NCI-H2029 treated with DMSO at 0.1 percent for 48 hours (cell line): ENCODE measurements around the gene SLC16A4.

Source experiments
- DNase-seq: peaks from one replicate; lab custom pipeline; 2025; lab: John Stamatoyannopoulos, UW

Gene SLC16A4

DNA sequence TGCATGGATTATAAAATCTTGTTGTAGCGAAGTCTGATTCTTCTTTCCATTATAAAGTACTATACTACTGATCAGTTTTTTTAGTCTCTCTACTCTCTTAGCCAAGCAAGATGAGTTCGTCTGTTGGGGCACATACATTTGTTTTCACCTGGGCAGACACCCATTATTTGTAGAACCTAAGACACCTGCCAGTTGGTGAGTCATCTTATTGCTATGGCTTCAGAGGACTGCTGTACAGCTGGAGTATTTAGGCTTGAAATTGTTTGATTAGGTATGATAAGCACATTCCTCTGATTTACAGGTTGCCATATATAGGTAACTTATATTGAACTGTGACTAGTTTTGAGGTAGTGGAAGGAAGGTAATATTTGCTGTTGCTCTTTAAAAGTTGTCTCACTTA lies 34.4 kb downstream of the SLC16A4 start:
- DNase-seq, result peak; percentile 23

DNA sequence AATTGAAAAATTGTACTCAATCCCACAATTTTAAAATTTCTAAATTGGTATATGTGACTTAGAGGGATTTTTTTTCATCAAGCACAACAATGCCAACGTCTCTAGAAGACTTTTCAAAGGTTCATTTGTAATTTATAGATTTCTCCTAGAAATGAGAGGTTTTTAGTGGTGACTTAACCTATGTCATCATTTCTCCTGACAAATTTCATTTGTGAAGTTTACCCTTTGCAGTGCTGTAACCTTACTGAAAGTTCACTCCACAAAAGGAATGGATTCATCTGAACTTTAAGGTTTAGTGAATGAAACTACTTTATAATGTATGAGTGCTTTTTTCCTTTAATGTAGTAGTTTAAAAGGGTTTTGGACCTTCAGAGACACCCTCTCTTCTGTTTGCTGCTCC lies 35.5 kb downstream of the SLC16A4 start:
- no peak for DNase-seq

- no peak for DNase-seq
Measured at GRCh38 chr1:110350360-110350759, 40.5 kb downstream of the SLC16A4 start.

- DNase-seq, result no peak
Measured at GRCh38 chr1:110348771-110349170, 42.1 kb downstream of the SLC16A4 start.

GRCh38 chr1:110348050-110348449 lies 42.8 kb downstream of the SLC16A4 start:
- no peak for DNase-seq

GRCh38 chr1:110347182-110347893 lies 43.5 kb downstream of the SLC16A4 start:
- DNase-seq, result no peak

DNA sequence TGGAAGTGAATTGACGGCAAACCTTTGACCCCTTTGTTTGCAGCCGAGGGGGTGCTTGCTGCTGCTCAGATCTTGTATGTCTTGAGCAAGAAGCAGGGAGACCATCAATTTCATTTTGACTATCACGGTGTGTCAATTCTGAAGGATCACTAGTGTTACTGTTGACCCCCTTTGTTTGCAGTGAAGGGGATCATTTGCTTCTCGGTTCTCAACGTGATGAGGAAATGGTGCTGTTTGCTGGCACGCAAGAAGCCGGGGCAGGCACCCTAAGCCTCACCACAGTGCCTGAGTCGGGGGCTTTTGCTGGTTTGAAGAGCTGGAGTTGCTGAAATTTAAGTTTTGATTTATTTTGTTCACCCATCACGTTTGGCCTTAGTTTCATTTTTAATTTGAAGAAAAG lies 44.1 kb downstream of the SLC16A4 start:
- DNase-seq, result no peak

GRCh38 chr1:110345480-110345879 lies 45.3 kb downstream of the SLC16A4 start:
- DNase-seq, result no peak

DNA sequence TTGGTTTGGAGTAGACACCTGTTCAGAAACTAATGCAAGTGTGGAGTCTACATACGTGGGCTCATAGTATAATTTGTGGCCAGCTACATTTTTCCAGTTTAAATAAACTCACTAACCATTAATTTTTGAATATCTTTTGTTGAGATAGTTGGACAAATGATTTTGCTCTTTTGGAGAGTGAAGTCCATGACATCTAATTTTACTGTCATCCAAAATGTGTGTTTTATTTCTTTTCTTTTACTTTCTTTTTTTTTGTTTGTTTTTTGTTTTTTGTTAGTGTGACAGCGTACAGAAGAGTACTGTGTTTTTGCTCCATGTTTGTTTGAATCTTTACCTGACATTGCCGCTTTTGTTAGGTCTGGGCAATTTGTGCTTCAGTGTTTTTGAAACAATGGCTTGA lies 46.7 kb downstream of the SLC16A4 start:
- no peak for DNase-seq

DNA sequence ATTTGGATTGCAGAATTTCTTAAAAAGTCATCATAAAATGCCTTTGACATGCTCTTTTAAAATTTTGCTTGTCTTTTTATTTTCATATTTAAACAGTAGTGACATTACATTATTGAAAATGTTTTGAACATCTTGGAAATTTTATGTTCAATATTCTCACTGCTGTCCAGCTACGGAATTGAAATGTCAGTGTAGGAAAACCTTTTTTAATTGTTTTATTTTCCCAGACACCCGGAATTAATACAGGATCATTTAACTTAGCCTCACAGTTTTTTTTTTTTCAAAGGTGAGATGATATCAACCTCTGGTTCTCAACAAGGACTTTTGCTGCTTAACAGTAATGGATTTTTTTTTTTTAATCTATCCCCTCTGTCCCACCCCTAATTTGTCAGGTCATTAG lies 47.6 kb downstream of the SLC16A4 start:
- no peak for DNase-seq

DNA sequence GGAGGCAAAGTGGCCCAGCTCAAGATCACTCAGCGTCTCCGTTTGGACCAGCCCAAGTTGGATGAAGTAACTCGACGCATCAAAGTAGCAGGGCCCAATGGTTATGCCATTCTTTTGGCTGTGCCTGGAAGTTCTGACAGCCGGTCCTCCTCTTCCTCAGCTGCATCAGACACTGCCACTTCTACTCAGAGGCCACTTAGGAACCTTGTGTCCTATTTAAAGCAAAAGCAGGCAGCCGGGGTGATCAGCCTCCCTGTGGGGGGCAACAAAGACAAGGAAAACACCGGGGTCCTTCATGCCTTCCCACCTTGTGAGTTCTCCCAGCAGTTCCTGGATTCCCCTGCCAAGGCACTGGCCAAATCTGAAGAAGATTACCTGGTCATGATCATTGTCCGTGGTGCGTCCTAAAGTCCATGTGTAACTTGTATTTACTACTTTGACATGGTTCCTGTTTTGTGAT lies 48.9 kb downstream of the SLC16A4 start:
- no peak for DNase-seq

DNA sequence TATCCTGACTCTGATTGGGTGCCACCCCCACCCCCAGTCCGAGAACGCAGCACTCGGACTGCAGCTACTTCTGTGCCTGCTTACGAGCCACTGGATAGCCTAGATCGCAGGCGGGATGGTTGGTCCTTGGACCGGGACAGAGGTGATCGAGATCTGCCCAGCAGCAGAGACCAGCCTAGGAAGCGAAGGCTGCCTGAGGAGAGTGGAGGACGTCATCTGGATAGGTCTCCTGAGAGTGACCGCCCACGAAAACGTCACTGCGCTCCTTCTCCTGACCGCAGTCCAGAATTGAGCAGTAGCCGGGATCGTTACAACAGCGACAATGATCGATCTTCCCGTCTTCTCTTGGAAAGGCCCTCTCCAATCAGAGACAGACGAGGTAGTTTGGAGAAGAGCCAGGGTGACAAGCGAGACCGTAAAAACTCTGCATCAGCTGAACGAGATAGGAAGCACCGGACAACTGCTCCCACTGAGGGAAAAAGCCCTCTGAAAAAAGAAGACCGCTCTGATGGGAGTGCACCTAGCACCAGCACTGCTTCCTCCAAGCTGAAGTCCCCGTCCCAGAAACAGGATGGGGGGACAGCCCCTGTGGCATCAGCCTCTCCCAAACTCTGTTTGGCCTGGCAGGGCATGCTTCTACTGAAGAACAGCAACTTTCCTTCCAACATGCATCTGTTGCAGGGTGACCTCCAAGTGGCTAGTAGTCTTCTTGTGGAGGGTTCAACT lies 49.5 kb downstream of the SLC16A4 start:
- no peak for DNase-seq

GRCh38 chr1:110340207-110340468 lies 50.7 kb downstream of the SLC16A4 start:
- no peak for DNase-seq

DNA sequence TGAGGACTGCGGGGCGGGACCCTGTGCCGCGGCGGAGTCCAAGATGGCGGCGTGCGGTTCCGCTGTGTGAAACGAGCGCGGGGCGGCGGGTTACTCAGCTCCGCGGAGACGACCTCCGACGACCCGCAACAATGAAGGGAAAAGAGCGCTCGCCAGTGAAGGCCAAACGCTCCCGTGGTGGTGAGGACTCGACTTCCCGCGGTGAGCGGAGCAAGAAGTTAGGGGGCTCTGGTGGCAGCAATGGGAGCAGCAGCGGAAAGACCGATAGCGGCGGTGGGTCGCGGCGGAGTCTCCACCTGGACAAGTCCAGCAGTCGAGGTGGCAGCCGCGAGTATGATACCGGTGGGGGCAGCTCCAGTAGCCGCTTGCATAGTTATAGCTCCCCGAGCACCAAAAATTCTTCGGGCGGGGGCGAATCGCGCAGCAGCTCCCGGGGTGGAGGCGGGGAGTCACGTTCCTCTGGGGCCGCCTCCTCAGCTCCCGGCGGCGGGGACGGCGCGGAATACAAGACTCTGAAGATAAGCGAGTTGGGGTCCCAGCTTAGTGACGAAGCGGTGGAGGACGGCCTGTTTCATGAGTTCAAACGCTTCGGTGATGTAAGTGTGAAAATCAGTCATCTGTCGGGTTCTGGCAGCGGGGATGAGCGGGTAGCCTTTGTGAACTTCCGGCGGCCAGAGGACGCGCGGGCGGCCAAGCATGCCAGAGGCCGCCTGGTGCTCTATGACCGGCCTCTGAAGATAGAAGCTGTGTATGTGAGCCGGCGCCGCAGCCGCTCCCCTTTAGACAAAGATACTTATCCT lies 51.2 kb downstream of the SLC16A4 start:
- no peak for DNase-seq

GRCh38 chr1:110338886-110339406 lies 51.9 kb downstream of the SLC16A4 start, which contains the start of gene RBM15:
RBM15 (plus strand) TSS chr1:110339377; CDS start chr1:110339406, 29 bp downstream.
- DNase-seq, result peak; percentile 99

DNA sequence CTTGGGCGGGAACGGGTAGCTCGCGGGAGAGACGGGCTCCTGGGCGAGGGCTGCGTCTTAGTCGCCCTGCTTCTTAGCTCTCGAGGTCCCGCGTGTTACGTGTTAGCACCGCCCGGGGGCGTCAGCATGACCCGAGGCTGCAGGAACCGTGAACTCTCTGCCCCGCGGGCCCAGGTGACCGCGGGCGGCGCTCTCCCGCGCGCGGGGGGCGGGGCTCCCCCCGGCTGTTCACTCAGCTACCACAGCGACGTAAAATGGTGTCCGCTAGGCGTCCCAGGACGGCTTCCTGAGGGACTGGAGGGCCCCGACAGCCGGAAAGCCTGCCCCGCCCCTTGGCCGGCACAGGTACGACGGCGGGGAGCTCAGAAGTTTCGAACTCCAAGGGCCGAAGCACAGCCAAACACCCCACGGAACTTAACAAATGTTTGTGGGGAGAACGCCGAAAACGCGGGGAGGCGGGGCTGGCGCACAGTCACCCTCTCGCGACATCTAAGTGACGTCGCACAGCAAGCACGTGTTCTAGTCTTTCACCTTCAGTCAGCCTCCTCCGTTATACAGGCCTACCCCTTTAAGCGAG lies 52.4 kb downstream of the SLC16A4 start:
- peak; percentile 73 for DNase-seq

DNA sequence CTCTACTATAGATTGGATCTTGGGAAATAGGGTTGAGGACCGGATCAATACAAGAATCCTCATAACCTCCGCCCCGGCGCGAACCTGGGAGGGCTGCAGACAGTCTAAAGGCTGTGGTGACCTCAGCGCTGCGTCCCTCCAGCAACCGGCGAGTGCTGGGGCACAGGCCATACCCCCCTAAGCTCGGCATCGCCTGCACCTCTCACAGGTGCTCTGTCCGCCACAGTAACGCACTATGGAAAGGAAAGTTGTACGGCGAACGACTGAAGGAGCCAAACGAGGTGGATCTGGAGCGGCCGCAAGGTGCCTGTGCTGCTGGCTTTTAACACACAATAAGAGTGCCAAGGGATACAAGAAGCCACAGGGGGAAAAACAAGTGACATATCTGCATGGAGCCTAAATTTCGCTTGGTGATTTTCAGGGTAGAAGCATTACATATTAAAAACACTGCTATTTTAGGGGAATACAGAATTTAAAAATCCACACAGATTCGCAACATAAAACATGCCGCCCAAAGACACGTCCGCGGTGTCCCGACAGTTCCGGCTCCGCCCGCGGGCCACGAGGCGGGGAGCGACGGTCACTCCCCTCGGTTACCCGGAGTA lies 53.0 kb downstream of the SLC16A4 start:
- DNase-seq, result peak; percentile 48

- DNase-seq, result no peak
Measured at GRCh38 chr1:110336300-110337039, 54.4 kb downstream of the SLC16A4 start.

DNA sequence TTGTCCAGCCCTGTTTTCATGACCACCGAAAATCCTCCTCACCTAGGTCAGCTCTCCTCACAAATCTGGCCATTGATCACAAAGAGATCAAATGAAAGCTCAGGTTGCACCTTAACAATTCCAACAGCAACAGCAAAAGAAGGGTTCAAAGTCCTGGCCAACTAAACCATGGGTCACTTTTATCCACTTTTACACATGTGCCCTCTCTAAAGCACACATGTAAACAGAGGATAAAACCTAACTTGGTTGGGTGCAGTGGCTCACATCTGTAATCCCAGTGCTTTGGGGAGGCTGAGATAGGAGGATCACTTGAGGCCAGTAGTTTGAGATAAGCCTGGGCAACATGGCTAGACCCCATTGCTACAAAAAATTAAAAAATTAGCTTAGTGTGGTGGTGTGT lies 55.6 kb downstream of the SLC16A4 start:
- no peak for DNase-seq

- no peak for DNase-seq
Measured at GRCh38 chr1:110328700-110329099, 62.1 kb downstream of the SLC16A4 start.

- no peak for DNase-seq
Measured at GRCh38 chr1:110328274-110328673, 62.6 kb downstream of the SLC16A4 start.
